Prostate gland (tissue), 2 donors: Measurements from ENCODE around the gene MCRIP2. TPM values are rescaled to one million over a fixed set of nuclear protein-coding genes. Genes with fewer than 3 reads are reported as not detected.
A peak's percentile ranks its signal among the peaks of the same experiment; 100 is the strongest.

Source experiments
- DNase-seq: peaks from one replicate; pipeline ENCODE4 v3.0.0-alpha.2; 2019; ENCODE audit warnings: low spot score
- H3K27ac ChIP-seq, 2 donors: fragments of 200-600 bp; sonication (generic); 2 replicates each; pipeline ENCODE4 v1.5.1; 2017 to 2019
- H3K27me3 ChIP-seq: fragments of 200-600 bp; sonication (generic); replicated peaks from 2 replicates; pipeline ENCODE4 v1.5.1; 2019; ENCODE audit not compliant: insufficient read depth
- H3K36me3 ChIP-seq, 2 donors: fragments of 200-600 bp; sonication (generic); 1 replicate in 1 of 2; 2 replicates in 1 of 2; pipeline versions ENCODE4 v1.5.1 to v1.8.1; 2017 to 2019
- H3K4me1 ChIP-seq: fragments of 200-600 bp; sonication (generic); replicated peaks from 2 replicates; pipeline ENCODE4 v1.5.1; 2019
- H3K4me3 ChIP-seq, 2 donors: fragments of 200-600 bp; sonication (generic); 2 replicates each; pipeline ENCODE4 v1.5.1; 2017 to 2019
- H3K9me3 ChIP-seq: fragments of 200-600 bp; sonication (generic); 2 replicates; pipeline ENCODE4 v1.5.1; 2017
- POLR2A ChIP-seq: fragments of 450-650 bp; IDR thresholded peaks from one replicate; pipeline ENCODE4 v1.6.1; 2016; ENCODE audit warnings: antibody characterized with exemption, mild to moderate bottlenecking
- POLR2AphosphoS5 ChIP-seq: sonication (generic); formaldehyde crosslinking; IDR thresholded peaks from one replicate; pipeline ENCODE4 v1.6.1; 2017; ENCODE audit warnings: antibody characterized with exemption
- WGBS: methylation state at CpG from one replicate; pipeline ENCODE4 v1.1.5; 2018; 5-methylcytosine and 5-hydroxymethylcytosine counted together
- intact Hi-C: fragments of 100-400 bp; cut with DNase I; formaldehyde crosslinking; loops from one replicate; pipeline ENCODE4 v1.14.2; 2022
- total RNA-seq, 2 donors: library from RNA; depleted of rRNA; stranded (reverse); fragments of >200 nt; gene quantifications; one replicate each; pipeline ENCODE4 v1.1.0, GENCODE V29; 2016
- TF ChIP-seq, protein P1 (sequence below), 4 experiments: fragments of 200-600 bp in 2 of 4; fragments of 450-650 bp in 2 of 4; sonication (generic) in 2 of 4; IDR thresholded peaks; 1 replicate in 3 of 4; 2 replicates in 1 of 4; pipeline ENCODE4 v1.5.1; 2016 to 2019; ENCODE audit warnings: antibody characterized with exemption in 4 of 4, mild to moderate bottlenecking in 2 of 4, moderate library complexity in 2 of 4

MCRIP2 gene
- total RNA-seq, 2 donors from 2014 or later: 59.5 to 61.6 TPM

GRCh38 chr16:676565-676902, 34.9 kb downstream of the MCRIP2 start:
- intact Hi-C loops: no loop called here
- H3K4me1 ChIP-seq: peaks cover 5% of the 10 kb centered on the region

GRCh38 chr16:676913-677312, 35.3 kb downstream of the MCRIP2 start:
- Histone ChIP-seq H3K4me3 (no peak overlapping the region), H3K4me1 (peaks cover 9% of the 10 kb centered on the region), H3K36me3 (peaks cover 12 to 21% of the 10 kb centered on the region in 2 donors), H3K9me3 (no peaks in the 10 kb centered on the region), H3K27ac (peak overlapping the region in 1 of 2 donors; percentile 33), H3K27me3 (no peaks in the 10 kb centered on the region)
- DNase-seq: peak; percentile 89
- intact Hi-C loops: no loop called here
- TF ChIP-seq POLR2AphosphoS5 (peak; percentile 86), POLR2A (peak; percentile 16)
- TF ChIP-seq, protein P1, sequence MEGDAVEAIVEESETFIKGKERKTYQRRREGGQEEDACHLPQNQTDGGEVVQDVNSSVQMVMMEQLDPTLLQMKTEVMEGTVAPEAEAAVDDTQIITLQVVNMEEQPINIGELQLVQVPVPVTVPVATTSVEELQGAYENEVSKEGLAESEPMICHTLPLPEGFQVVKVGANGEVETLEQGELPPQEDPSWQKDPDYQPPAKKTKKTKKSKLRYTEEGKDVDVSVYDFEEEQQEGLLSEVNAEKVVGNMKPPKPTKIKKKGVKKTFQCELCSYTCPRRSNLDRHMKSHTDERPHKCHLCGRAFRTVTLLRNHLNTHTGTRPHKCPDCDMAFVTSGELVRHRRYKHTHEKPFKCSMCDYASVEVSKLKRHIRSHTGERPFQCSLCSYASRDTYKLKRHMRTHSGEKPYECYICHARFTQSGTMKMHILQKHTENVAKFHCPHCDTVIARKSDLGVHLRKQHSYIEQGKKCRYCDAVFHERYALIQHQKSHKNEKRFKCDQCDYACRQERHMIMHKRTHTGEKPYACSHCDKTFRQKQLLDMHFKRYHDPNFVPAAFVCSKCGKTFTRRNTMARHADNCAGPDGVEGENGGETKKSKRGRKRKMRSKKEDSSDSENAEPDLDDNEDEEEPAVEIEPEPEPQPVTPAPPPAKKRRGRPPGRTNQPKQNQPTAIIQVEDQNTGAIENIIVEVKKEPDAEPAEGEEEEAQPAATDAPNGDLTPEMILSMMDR (IDR thresholded peaks at IDR 0.05): no peak
- WGBS: 36% methylated on average over 15 of the region's 23 CpGs

More at GRCh38 chr16:676565-676902, 34.9 kb downstream of the MCRIP2 start:
- no peaks in the 10 kb centered on the region for H3K27me3 ChIP-seq
- DNase-seq: no peak
- no peaks in the 10 kb centered on the region for H3K9me3 ChIP-seq
- peaks cover 14 to 22% of the 10 kb centered on the region in 2 donors for H3K36me3 ChIP-seq
- peak overlapping the region in 1 of 2 donors; percentile 33 for H3K27ac ChIP-seq
- TF ChIP-seq POLR2AphosphoS5: no peak
- TF ChIP-seq, protein P1 (IDR thresholded peaks at IDR 0.05): no peak
- TF ChIP-seq POLR2A: no peak
- H3K4me3 ChIP-seq: no peak overlapping the region
- WGBS: 50% methylated on average over 16 of the region's 21 CpGs

DNA sequence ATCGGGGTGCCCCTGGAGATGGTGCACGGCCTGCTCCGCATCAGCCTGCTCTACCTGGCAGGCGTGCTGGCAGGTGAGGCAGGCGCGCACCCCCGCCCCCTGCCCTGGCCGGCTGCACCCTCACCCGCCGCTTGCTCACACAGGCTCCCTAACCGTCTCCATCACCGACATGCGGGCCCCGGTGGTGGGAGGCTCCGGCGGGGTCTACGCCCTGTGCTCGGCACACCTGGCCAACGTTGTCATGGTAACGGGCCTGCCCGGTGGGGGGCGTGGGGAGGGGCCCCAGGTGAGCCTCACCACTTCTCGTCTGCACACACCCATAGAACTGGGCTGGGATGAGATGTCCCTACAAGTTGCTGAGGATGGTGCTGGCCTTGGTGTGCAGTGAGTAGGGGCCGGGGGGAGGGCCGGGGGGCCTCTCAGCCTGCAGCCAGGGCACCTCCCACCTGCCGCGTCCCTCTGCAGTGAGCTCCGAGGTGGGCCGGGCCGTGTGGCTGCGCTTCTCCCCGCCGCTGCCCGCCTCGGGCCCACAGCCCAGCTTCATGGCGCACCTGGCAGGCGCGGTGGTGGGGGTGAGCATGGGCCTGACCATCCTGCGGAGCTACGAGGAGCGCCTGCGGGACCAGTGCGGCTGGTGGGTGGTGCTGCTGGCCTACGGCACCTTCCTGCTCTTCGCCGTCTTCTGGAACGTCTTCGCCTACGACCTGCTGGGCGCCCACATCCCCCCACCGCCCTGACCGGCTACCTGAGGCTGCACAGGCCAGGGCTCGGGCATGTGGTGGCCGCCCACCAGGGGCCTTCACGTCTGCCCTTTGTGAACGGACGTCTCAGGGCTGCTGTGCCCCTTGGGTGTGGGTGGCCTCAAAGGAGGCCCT, 35.9 kb downstream of the MCRIP2 start:
- intact Hi-C loops: no loop called here
- no peak overlapping the region for H3K27ac ChIP-seq
- H3K9me3 ChIP-seq: no peaks in the 10 kb centered on the region
- no peak for DNase-seq
- peaks cover 12 to 21% of the 10 kb centered on the region in 2 donors for H3K36me3 ChIP-seq
- TF ChIP-seq, protein P1 (IDR thresholded peaks at IDR 0.05): no peak
- no peak for TF ChIP-seq POLR2AphosphoS5
- TF ChIP-seq POLR2A: no peak
- no peaks in the 10 kb centered on the region for H3K27me3 ChIP-seq
- H3K4me3 ChIP-seq: no peak overlapping the region
- peaks cover 11% of the 10 kb centered on the region for H3K4me1 ChIP-seq
- 33% methylated on average over 55 of the region's 57 CpGs for WGBS

GRCh38 chr16:678209-678857, 36.7 kb downstream of the MCRIP2 start:
- peaks cover 12% of the 10 kb centered on the region for H3K4me1 ChIP-seq
- no peak overlapping the region for H3K4me3 ChIP-seq
- H3K27me3 ChIP-seq: no peaks in the 10 kb centered on the region
- no peaks in the 10 kb centered on the region for H3K9me3 ChIP-seq
- 59% methylated on average over 21 of the region's 21 CpGs for WGBS
- intact Hi-C loops: no loop called here
- H3K36me3 ChIP-seq: peaks cover 7 to 14% of the 10 kb centered on the region in 2 donors
- no peak overlapping the region for H3K27ac ChIP-seq
- no peak for DNase-seq
- TF ChIP-seq, protein P1 (IDR thresholded peaks at IDR 0.05): no peak
- TF ChIP-seq POLR2A: no peak
- TF ChIP-seq POLR2AphosphoS5: no peak
